HG02938 (cell line): ENCODE measurements around the gene GMPPA.

Source experiments
- ATAC-seq: cut with Tn5 transposase; IDR thresholded peaks from one replicate; pipeline ENCODE4 v1.9.1; 2021; ENCODE audit warnings: mild to moderate bottlenecking, moderate library complexity; ENCODE audit not compliant: unreplicated experiment

The GMPPA gene

DNA sequence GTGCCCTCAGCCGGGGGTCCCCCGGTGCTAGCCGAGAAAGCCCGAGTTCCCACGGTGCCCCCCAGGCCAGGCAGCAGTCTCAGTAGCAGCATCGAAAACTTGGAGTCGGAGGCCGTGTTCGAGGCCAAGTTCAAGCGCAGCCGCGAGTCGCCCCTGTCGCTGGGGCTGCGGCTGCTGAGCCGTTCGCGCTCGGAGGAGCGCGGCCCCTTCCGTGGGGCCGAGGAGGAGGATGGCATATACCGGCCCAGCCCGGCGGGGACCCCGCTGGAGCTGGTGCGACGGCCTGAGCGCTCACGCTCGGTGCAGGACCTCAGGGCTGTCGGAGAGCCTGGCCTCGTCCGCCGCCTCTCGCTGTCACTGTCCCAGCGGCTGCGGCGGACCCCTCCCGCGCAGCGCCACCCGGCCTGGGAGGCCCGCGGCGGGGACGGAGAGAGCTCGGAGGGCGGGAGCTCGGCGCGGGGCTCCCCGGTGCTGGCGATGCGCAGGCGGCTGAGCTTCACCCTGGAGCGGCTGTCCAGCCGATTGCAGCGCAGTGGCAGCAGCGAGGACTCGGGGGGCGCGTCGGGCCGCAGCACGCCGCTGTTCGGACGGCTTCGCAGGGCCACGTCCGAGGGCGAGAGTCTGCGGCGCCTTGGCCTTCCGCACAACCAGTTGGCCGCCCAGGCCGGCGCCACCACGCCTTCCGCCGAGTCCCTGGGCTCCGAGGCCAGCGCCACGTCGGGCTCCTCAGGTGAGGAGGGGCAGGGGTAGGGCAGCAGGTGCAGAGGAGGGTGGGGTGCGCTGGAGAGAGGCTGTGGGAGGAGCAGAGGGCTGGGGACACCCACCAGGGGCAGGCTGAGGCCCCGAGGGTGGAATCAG, 14.1 kb upstream of the GMPPA start:
- ATAC-seq: no peak

- no peak for ATAC-seq
These were observed 13.5 kb upstream of the GMPPA start for GRCh38 chr2:219485201-219485580.

DNA sequence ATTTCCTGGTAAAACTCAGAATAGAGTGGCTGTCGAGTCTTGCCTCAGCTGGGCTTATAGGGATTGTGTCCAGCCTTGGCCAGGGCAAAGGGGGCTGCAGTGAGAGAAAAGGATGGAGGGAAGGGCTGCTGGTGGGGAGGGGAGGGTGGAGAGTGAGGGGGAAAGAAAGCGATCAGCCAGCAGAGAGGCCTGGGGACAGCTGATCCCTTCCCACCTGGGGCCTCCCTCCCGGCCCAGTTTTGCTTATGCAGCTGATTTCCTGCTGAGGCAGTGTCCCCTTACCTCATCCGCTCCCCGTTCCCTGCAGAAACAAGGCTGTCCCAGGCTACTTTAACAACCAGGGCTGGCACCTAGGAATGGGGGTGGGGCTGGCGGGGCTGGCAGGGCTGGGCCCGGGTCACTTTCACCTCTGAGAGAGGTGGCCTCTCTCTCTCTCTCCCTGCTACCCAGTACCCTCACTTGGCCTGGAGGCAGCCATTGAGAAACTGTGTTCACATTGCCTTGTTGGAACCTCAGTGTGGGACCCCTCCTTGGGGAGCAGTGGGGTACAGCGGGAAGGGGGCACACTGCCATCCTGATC, 12.2 kb upstream of the GMPPA start:
- ATAC-seq: no peak

GRCh38 chr2:219488149-219488843, 10.4 kb upstream of the GMPPA start:
- no peak for ATAC-seq

- ATAC-seq: no peak
These were observed 9.9 kb upstream of the GMPPA start for GRCh38 chr2:219488844-219489194.

DNA sequence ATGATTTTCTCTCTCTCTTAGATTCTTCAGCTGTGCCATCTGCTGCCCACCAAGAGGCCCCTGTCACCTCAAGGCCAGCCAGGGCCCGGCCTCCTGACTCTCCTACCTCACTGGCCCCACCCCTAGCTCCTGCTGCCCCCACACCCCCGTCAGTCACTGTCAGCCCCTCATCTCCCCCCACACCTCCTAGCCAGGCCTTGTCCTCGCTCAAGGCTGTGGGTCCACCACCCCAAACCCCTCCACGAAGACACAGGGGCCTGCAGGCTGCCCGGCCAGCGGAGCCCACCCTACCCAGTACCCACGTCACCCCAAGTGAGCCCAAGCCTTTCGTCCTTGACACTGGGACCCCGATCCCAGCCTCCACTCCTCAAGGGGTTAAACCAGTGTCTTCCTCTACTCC, 9.4 kb upstream of the GMPPA start:
- no peak for ATAC-seq

- no peak for ATAC-seq
These were observed 8.5 kb upstream of the GMPPA start for GRCh38 chr2:219490186-219490585.

- no peak for ATAC-seq
These were observed 8.0 kb upstream of the GMPPA start for GRCh38 chr2:219490600-219491130.

DNA sequence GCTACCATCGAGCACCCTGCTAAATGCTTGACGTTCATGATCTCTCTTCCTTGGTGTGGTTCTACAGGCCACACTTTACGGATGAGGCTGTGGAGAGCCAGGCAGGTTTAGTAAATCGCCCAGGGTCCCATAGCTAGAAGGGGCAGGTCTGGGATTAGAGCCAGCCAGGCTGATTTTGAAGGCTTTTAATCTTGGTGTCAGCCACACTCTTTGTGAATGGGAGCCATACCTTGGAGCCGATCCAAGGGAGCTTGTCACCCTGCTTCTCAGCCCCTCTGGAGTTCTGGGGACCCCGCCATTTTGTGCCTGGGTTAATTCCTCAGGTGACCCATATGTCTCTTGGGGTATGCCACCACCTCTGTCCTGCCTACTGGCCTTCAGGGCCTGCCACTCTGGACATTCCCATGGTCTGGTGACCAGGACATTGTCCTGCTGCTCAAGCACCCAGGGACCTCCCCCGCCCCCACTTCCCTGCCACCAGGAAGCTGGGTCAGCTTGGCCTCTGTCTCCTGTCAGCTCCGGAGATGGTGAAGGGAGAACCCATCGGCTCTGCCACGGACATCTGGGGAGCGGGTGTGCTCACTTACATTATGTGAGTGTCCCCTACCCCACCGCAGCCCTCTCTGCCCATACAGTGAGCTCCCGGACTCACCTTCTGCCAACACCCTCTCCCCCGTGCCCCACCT, 7.3 kb upstream of the GMPPA start:
- ATAC-seq: no peak

DNA sequence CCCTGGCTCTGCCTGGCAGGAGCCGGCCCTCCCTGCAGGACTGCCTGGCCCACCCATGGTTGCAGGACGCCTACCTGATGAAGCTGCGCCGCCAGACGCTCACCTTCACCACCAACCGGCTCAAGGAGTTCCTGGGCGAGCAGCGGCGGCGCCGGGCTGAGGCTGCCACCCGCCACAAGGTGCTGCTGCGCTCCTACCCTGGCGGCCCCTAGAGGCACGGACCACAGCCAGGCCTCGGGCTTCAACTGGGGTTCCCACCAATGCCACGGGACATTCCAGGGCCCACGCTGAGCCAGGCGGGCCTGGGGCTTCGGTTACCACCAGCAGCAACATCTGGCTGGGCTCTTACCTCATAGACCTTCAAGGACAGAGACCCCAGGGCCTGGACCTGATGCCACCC, 6.1 kb upstream of the GMPPA start:
- no peak for ATAC-seq

DNA sequence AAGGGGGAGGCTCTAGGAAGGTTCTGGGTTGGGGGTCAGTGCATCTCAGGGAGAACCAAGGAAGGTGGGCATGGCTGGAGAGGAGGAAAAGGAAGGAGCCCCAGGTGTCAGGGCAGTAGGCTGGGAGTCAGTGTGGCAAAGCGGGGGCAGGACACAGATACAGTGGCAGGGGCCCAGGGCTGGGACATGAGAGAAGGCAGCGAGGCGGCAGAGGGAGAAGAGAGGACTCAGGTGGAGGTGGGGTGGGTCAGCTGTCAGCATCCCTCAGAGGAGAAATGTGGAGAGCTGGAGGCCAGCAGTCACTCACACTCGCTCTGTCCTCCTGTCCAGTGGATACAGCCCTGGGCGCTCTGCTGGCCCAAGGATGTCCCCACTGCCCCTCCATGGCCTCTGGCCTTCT, 5.6 kb upstream of the GMPPA start:
- no peak for ATAC-seq

DNA sequence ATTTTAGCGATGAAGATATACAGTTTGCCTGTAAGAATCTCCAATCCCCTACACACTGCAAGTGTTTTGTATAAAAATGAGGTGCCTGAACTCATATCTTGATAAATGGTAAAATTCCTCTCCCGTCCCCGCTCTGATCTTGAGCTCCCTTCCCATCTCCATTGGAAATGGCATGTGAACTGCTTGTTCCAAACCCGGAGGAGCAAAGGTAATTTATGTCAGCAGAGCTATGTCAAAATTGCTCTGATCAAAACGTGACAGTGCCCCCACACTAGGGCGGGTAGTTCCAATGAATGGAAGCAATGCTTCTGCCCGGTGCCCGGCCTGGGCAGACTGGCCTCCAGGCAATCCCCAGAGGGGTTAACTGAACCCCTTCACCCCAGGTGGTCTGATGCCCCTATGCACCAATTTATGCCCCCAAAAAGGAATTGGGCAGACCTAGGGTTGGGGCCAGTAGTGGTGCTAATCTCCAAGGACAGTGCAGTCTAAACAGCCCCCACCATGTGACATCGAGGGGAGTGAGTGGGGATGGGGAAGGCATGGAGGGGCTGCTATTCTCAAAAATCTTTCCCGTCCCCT, 3.6 kb upstream of the GMPPA start:
- no peak for ATAC-seq

- ATAC-seq: no peak
These were observed 3.1 kb upstream of the GMPPA start for GRCh38 chr2:219495531-219496122.

- ATAC-seq: no peak
These were observed 2.4 kb upstream of the GMPPA start for GRCh38 chr2:219496247-219496824.

DNA sequence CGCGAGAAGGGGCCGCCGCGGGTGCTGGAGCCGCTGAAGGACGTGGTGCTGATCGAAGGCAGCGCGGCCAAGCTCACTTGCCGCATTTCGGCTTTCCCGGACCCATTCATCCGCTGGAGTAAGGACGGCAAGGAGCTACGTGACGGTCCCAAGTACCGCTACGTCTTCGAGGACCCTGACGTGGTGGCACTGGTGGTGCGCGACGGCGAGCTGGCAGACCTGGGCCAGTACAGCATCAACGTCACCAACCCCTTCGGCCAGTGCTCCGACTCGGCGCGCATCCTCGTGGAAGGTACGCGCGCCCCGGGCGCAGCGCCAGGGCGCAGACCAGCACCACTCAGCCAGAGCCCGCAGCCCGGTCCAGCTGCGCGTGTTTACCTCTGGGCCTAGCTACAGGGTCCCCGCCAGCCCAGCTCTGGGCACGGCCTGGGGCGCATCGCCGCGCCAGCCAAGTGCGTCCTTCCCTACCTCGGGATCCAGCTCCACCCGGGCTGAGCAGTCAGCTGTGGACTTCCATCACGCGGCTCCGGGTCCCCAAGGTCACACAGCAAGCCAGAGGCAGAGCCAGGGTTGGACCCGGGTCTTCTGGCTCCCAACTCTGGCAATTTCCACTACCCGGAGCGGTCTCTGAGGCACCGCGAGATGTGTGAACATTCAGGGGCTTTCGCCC, 1.7 kb upstream of the GMPPA start:
- no peak for ATAC-seq

DNA sequence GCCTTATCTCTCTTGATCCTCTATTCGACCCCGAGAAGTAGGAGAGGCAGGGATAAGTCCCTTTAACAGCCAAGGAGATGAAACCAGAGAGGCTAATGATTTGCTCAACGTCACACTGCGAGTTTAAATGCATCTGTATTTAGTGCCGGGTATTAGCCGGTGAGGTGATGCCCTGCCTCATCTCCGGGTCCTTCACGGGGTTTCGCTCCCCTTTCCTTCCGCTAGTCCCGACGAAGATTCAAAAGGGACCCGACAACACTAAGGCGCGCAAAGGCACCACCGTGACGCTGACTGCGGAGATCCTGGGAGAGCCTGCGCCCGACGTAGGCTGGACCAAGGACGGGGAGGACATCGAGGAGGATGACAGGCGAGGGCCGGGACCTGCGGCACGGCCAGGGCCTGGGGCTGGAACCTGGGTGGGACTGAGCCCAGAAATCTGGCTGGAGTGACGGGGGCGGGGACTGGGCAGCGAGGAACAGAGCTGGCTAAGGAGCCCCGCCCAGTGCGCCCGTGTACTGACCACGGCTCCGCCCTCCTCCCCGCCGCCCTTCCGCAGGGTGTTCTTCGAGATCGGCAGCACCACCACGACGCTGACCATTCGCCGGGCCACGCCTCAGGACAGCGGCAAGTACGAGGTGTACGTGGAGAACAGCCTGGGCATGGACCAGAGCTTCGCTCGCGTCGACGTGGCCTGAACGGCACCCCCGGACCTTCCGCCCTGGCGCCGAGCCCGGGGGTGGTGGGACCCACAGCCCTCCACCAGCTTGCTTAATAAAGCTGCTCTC, 1.0 kb upstream of the GMPPA start:
- ATAC-seq: peak; percentile 2

- ATAC-seq: no peak
These were observed 292 bp downstream of the GMPPA start for GRCh38 chr2:219499058-219499307.

GRCh38 chr2:219499555-219499954, 864 bp downstream of the GMPPA start:
- no peak for ATAC-seq

DNA sequence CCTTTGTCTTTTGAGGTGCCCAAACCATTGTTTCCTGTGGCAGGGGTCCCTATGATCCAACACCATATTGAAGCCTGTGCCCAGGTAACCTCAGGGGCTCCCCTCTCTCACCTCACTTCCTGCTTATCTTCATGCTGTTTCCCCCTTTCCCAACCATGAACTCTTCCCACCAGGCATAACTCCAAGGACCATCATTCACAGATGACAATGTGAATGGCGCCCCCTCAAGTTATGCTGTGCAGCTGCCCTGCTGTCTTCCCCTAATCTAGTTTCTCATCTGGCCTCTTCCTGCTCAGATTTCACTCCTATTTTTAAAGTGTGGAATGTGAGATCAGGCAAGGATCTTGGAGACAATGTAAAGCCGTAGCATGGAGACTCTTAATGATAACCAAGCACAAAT, 1.4 kb downstream of the GMPPA start:
- no peak for ATAC-seq
